ENCODE results near the gene METTL17. TPM values are rescaled to one million over a fixed set of nuclear protein-coding genes. Genes with fewer than 3 reads are reported as not detected.

METTL17 gene
- total RNA-seq, 1 experiment from 2014 or later = 62.4 TPM

DNA sequence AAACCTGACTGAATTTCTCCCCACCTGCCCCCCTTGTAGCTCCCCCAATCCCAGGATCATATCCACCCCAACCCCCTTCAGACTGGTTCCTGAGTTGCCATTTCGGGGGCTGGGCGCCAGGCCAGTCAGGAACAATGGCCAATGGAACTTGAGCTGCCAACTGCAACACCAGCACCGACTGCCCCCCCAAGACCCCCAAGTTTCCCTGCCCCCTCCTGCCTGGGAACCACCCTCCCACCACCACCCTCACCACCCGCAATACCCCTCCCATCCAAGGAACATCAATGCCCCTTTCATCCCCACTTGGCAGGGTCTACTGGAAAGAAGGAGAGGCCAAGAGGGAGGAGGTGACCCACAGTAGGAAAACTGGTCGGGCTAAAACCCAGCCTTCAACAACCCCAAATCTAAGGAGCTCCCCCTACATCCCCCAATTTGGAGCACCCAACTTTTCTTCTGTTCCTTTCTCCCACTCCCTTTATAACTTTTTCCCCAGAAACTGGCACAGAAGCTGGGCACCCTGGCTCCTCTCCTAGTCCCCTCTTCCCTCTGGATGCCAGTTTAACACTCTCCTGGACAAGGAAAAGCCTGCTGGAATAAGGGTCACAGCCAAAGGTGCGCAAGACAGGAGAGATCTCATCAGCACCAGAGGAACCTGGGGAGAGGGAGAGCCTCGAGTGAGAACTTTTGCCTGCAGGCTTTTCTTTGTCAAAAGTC is 36.7 kb downstream of the METTL17 start:
- DNase-seq (ENCODE audit: unreplicated experiment) = no peak
- Mint-ChIP-seq H3K27ac (ENCODE audit: low read depth, unreplicated experiment) (no peak overlapping the region), H3K9me3 (ENCODE audit: unreplicated experiment) (no peaks in the 10 kb centered on the region), H3K4me3 (ENCODE audit: unreplicated experiment) (no peak overlapping the region), H3K27me3 (ENCODE audit: insufficient read depth, unreplicated experiment) (peaks cover 20% of the 10 kb centered on the region), H3K36me3 (ENCODE audit: insufficient read depth, unreplicated experiment) (no peaks in the 10 kb centered on the region), H3K4me1 (ENCODE audit: insufficient read depth, unreplicated experiment) (no peaks in the 10 kb centered on the region)
- ChIA-PET POLR2A (no interaction called here), CTCF (interaction anchor here (0.6 to 3.6 kb wide), 6 partner anchors 11 to 182 kb away, joined by 3 to 24 read pairs (median 9); partner anchors contain the start of gene RNASE7)
- intact Hi-C loops (cut with micrococcal nuclease) = no loop called here
- BruUV-seq (replicated peaks) = no TSS peak
- no peak for TF ChIP-seq CTCF (IDR thresholded peaks at IDR 0.05; ENCODE audit: unreplicated experiment)

- intact Hi-C loops (cut with micrococcal nuclease) = no loop called here
- no TSS peak for BruUV-seq (replicated peaks)
- no peaks in the 10 kb centered on the region for H3K9me3 Mint-ChIP-seq (ENCODE audit: unreplicated experiment)
- ChIA-PET POLR2A (no interaction called here), CTCF (interaction anchor here (0.6 to 3.6 kb wide), 6 partner anchors 10 to 182 kb away, joined by 3 to 24 read pairs (median 9); partner anchors contain the start of gene RNASE7)
- peaks cover 16% of the 10 kb centered on the region for H3K27me3 Mint-ChIP-seq (ENCODE audit: insufficient read depth, unreplicated experiment)
- DNase-seq (ENCODE audit: unreplicated experiment) = no peak
- no peaks in the 10 kb centered on the region for H3K4me1 Mint-ChIP-seq (ENCODE audit: insufficient read depth, unreplicated experiment)
- no peak overlapping the region for H3K4me3 Mint-ChIP-seq (ENCODE audit: unreplicated experiment)
- no peak for TF ChIP-seq CTCF (IDR thresholded peaks at IDR 0.05; ENCODE audit: unreplicated experiment)
- H3K36me3 Mint-ChIP-seq (ENCODE audit: insufficient read depth, unreplicated experiment) = no peaks in the 10 kb centered on the region
- no peak overlapping the region for H3K27ac Mint-ChIP-seq (ENCODE audit: low read depth, unreplicated experiment)
Measured at GRCh38 chr14:21026988-21027315, 37.2 kb downstream of the METTL17 start.

DNA sequence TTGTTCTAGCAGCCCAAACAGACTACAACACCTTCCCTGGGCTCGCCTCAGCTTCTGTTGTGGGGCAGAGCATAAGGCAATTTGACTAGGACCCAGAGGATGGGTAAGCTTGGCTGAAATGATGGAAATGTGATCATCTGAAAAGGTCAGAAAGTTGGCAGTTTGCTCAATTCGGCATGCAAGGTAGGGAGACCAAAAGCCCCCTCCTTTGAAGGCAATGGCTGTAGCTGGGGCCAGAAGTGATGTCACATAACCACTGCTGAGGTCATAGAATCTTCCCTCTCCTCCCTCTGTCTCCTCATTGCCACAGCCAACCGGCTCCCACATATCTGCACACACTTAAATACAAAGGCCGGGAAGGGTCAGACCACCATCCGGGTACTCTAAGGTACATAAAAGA is 40.1 kb downstream of the METTL17 start, which contains the start of gene TPPP2:
Gene TPPP2 (plus strand): TSS at position 301 of the 400 bp plus-strand sequence. CDS start 365 bp downstream, outside the sequence.
- Mint-ChIP-seq H3K27ac (ENCODE audit: low read depth, unreplicated experiment) (no peak within 1 kb of the TSS), H3K4me1 (ENCODE audit: insufficient read depth, unreplicated experiment) (no peaks in the 10 kb centered on the region), H3K9me3 (ENCODE audit: unreplicated experiment) (no peaks in the 10 kb centered on the region), H3K4me3 (ENCODE audit: unreplicated experiment) (no peak within 1 kb of the TSS), H3K36me3 (ENCODE audit: insufficient read depth, unreplicated experiment) (no peaks in the 10 kb centered on the region), H3K27me3 (ENCODE audit: insufficient read depth, unreplicated experiment) (no peaks in the 10 kb centered on the region)
- BruUV-seq (replicated peaks) = no TSS peak
- DNase-seq (ENCODE audit: unreplicated experiment) = no peak
- no peak for TF ChIP-seq CTCF (IDR thresholded peaks at IDR 0.05; ENCODE audit: unreplicated experiment)
- POLR2A ChIA-PET = no interaction called here
- CTCF ChIA-PET = interaction anchor here (0.7 to 3.1 kb wide), 5 partner anchors 10 to 42 kb away, joined by 4 to 25 read pairs (median 14); partner anchors contain the start of gene SLC39A2
- intact Hi-C loops (cut with micrococcal nuclease) = no loop called here

DNA sequence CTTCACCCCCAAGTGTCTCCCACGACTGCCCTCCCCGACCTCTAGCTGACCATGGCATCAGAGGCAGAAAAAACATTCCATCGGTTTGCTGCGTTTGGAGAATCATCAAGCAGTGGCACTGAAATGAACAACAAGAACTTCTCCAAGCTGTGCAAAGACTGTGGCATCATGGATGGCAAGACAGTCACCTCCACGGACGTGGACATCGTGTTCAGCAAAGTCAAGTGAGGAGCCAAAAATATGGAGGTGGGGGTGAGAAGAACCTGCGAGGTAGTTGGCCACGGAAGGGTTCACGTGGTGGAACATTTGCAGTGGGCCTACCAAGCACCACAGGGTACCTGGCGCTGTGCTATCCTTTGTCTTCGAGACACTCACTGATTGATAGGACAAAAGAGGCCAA is 40.8 kb downstream of the METTL17 start:
- no peaks in the 10 kb centered on the region for H3K27me3 Mint-ChIP-seq (ENCODE audit: insufficient read depth, unreplicated experiment)
- no peak for DNase-seq (ENCODE audit: unreplicated experiment)
- H3K27ac Mint-ChIP-seq (ENCODE audit: low read depth, unreplicated experiment) = no peak overlapping the region
- H3K36me3 Mint-ChIP-seq (ENCODE audit: insufficient read depth, unreplicated experiment) = no peaks in the 10 kb centered on the region
- ChIA-PET POLR2A (no interaction called here), CTCF (interaction anchor here (0.7 to 6.6 kb wide), 3 partner anchors 10 to 31 kb away, joined by 4 to 104 read pairs (median 25); partner anchors contain the start of gene SLC39A2)
- BruUV-seq (replicated peaks) = no TSS peak
- no peaks in the 10 kb centered on the region for H3K4me1 Mint-ChIP-seq (ENCODE audit: insufficient read depth, unreplicated experiment)
- no peak for TF ChIP-seq CTCF (IDR thresholded peaks at IDR 0.05; ENCODE audit: unreplicated experiment)
- intact Hi-C loops (cut with micrococcal nuclease) = no loop called here
- H3K4me3 Mint-ChIP-seq (ENCODE audit: unreplicated experiment) = no peak overlapping the region
- H3K9me3 Mint-ChIP-seq (ENCODE audit: unreplicated experiment) = no peaks in the 10 kb centered on the region

Measured in MCF 10A (cell line).